CD4-positive, alpha-beta T cell treated with Interleukin-6 at 100 ng/mL for 8 hours (primary cell): ENCODE measurements around the gene SAE1.
"Not testable (repeated sequence)": the region's sequence is repeated elsewhere in the genome, so short reads cannot be mapped to it uniquely, and the experiment has no call there.

Experiments used
- DNase-seq: peaks from one replicate; pipeline ENCODE4 v3.0.0-alpha.2; 2020; ENCODE audit warnings: mixed read lengths, low spot score

The SAE1 gene

GRCh38 chr19:47130589-47131227 lies at the start of gene SAE1:
Gene SAE1, plus strand, starts transcription at chr19:47130835. Its CDS starts 96 bp downstream, at chr19:47130931.
- peak; percentile 93 for DNase-seq

GRCh38 chr19:47081095-47081494 lies 49.5 kb upstream of the SAE1 start:
- no peak for DNase-seq

GRCh38 chr19:47082493-47082892 lies 48.1 kb upstream of the SAE1 start:
- no peak for DNase-seq

- no peak for DNase-seq
These were observed 45.7 kb upstream of the SAE1 start for GRCh38 chr19:47084879-47085439.

- DNase-seq = no peak
These were observed 44.4 kb upstream of the SAE1 start for GRCh38 chr19:47086280-47086679.

- no peak for DNase-seq
These were observed 40.8 kb upstream of the SAE1 start for GRCh38 chr19:47089767-47090350.

- DNase-seq = no peak
These were observed 37.4 kb upstream of the SAE1 start for GRCh38 chr19:47093254-47093653.

- no peak for DNase-seq
These were observed 36.8 kb upstream of the SAE1 start for GRCh38 chr19:47093841-47094240.

GRCh38 chr19:47094557-47095475 lies 35.8 kb upstream of the SAE1 start:
- peak; percentile 45 for DNase-seq

- DNase-seq = no peak
These were observed 35.0 kb upstream of the SAE1 start for GRCh38 chr19:47095476-47096099.

GRCh38 chr19:47096100-47096704 lies 34.4 kb upstream of the SAE1 start:
- no peak for DNase-seq

- no peak for DNase-seq
These were observed 33.9 kb upstream of the SAE1 start for GRCh38 chr19:47096721-47097120.

- no peak for DNase-seq
These were observed 33.0 kb upstream of the SAE1 start for GRCh38 chr19:47097396-47098201.

- no peak for DNase-seq
These were observed 32.0 kb upstream of the SAE1 start for GRCh38 chr19:47098608-47099007.

GRCh38 chr19:47099576-47100050 lies 31.0 kb upstream of the SAE1 start:
- DNase-seq = no peak

- DNase-seq = no peak
These were observed 30.3 kb upstream of the SAE1 start for GRCh38 chr19:47100290-47100689.

- not testable (repeated sequence) for DNase-seq
These were observed 29.5 kb upstream of the SAE1 start for GRCh38 chr19:47101116-47101515.

GRCh38 chr19:47102346-47103060 lies 28.1 kb upstream of the SAE1 start:
- no peak for DNase-seq

- no peak for DNase-seq
These were observed 26.0 kb upstream of the SAE1 start for GRCh38 chr19:47104680-47105079.

- no peak for DNase-seq
These were observed 24.8 kb upstream of the SAE1 start for GRCh38 chr19:47105874-47106273.
